GM21367 (cell line): ENCODE measurements around the gene ATP13A3.

Source experiments
- ATAC-seq: cut with Tn5 transposase; IDR thresholded peaks from one replicate; pipeline ENCODE4 v1.9.1; 2021; ENCODE audit not compliant: unreplicated experiment

The ATP13A3 gene

GRCh38 chr3:194375473-194376240, 111.1 kb downstream of the ATP13A3 start:
- no peak for ATAC-seq

GRCh38 chr3:194374935-194375334, 111.9 kb downstream of the ATP13A3 start:
- ATAC-seq: no peak

- ATAC-seq: no peak
Measured at GRCh38 chr3:194373899-194374298, 112.9 kb downstream of the ATP13A3 start.

- no peak for ATAC-seq
Measured at GRCh38 chr3:194373028-194373427, 113.8 kb downstream of the ATP13A3 start.

GRCh38 chr3:194370753-194371152, 116.0 kb downstream of the ATP13A3 start:
- ATAC-seq: no peak

GRCh38 chr3:194369522-194370279, 117.1 kb downstream of the ATP13A3 start, which contains the start of gene LRRC15:
Gene LRRC15 (minus strand): TSS chr3:194369743. CDS start chr3:194361043, 8,700 bp downstream.
- no peak for ATAC-seq

GRCh38 chr3:194368918-194369317, 117.9 kb downstream of the ATP13A3 start:
- no peak for ATAC-seq

GRCh38 chr3:194367992-194368841, 118.6 kb downstream of the ATP13A3 start:
- no peak for ATAC-seq

GRCh38 chr3:194365978-194366490, 120.8 kb downstream of the ATP13A3 start:
- no peak for ATAC-seq

GRCh38 chr3:194365526-194365925, 121.3 kb downstream of the ATP13A3 start:
- ATAC-seq: no peak

GRCh38 chr3:194364652-194365434, 122.0 kb downstream of the ATP13A3 start:
- no peak for ATAC-seq

GRCh38 chr3:194364314-194364651, 122.5 kb downstream of the ATP13A3 start:
- no peak for ATAC-seq

GRCh38 chr3:194360568-194360967, 126.2 kb downstream of the ATP13A3 start:
- no peak for ATAC-seq

- no peak for ATAC-seq
Measured at GRCh38 chr3:194357681-194358080, 129.1 kb downstream of the ATP13A3 start.

- ATAC-seq: no peak
Measured at GRCh38 chr3:194355379-194355778, 131.4 kb downstream of the ATP13A3 start.

GRCh38 chr3:194354315-194354714, 132.5 kb downstream of the ATP13A3 start:
- no peak for ATAC-seq
